ENCODE measurements around the gene SRGAP2C. TPM values are rescaled to one million over a fixed set of nuclear protein-coding genes. Genes with fewer than 3 reads are reported as not detected.
"Not testable (repeated sequence)": the region's sequence is repeated elsewhere in the genome, so short reads cannot be mapped to it uniquely, and the experiment has no call there.

SRGAP2C gene
- total and polyA plus RNA-seq, 7 donors, result 0.72 to 12.0 (median 3.7) TPM

GRCh38 chr1:121418369-121419049 lies 233.7 kb downstream of the SRGAP2C start:
- H3K9me3 ChIP-seq, result no peaks in the 10 kb centered on the region
- no peak overlapping the region for H3K27ac ChIP-seq
- H3K4me3 ChIP-seq, result no peak overlapping the region
- no peak for ATAC-seq
- H3K36me3 ChIP-seq (ENCODE audit: insufficient read depth in 1 of 2, low read depth in 1 of 2), result no peaks in the 10 kb centered on the region
- no peaks in the 10 kb centered on the region for H3K27me3 ChIP-seq (ENCODE audit: insufficient read depth in 3 of 3, low read length in 2 of 3)
- intact Hi-C loops (cut with DNase I), result no loop called here
- 48 to 84% (median 54%) methylated on average over 15 of the region's 15 CpGs for WGBS, 3 donors
- DNase-seq, result no peak
- H3K4me1 ChIP-seq, result no peaks in the 10 kb centered on the region
- no peak for TF ChIP-seq CTCF (IDR thresholded peaks at IDR 0.05)

GRCh38 chr1:121419050-121419615 lies 234.4 kb downstream of the SRGAP2C start:
- intact Hi-C loops (cut with DNase I); H3K36me3 ChIP-seq (ENCODE audit: insufficient read depth in 1 of 2, low read depth in 1 of 2); H3K9me3 ChIP-seq; H3K4me3 ChIP-seq; H3K4me1 ChIP-seq; H3K27me3 ChIP-seq (ENCODE audit: insufficient read depth in 3 of 3, low read length in 2 of 3); H3K27ac ChIP-seq; DNase-seq; ATAC-seq: not testable (repeated sequence)
- 84 to 89% (median 88%) methylated on average over 4 of the region's 4 CpGs for WGBS, 3 donors

GRCh38 chr1:121421490-121421889 lies 236.7 kb downstream of the SRGAP2C start:
- not testable (repeated sequence) for H3K4me3 ChIP-seq

GRCh38 chr1:121423956-121424355 lies 239.2 kb downstream of the SRGAP2C start:
- H3K36me3 ChIP-seq (ENCODE audit: insufficient read depth in 1 of 2, low read depth in 1 of 2); ATAC-seq; H3K4me1 ChIP-seq; intact Hi-C loops (cut with DNase I); H3K27ac ChIP-seq; H3K9me3 ChIP-seq; DNase-seq; H3K4me3 ChIP-seq; H3K27me3 ChIP-seq (ENCODE audit: insufficient read depth in 3 of 3, low read length in 2 of 3): not testable (repeated sequence)
- WGBS, 3 donors, result 51 to 61% (median 55%) methylated on average over 2 of the region's 2 CpGs

More at GRCh38 chr1:121421490-121421889, 236.7 kb downstream of the SRGAP2C start:
- H3K27ac ChIP-seq; H3K27me3 ChIP-seq (ENCODE audit: insufficient read depth in 3 of 3, low read length in 2 of 3); intact Hi-C loops (cut with DNase I); H3K4me1 ChIP-seq; ATAC-seq; DNase-seq; H3K36me3 ChIP-seq (ENCODE audit: insufficient read depth in 1 of 2, low read depth in 1 of 2); H3K9me3 ChIP-seq: not testable (repeated sequence)
- WGBS, 3 donors, result 79 to 90% (median 83%) methylated on average over 3 of the region's 3 CpGs

- H3K9me3 ChIP-seq; H3K4me1 ChIP-seq; DNase-seq; intact Hi-C loops (cut with DNase I); H3K27me3 ChIP-seq (ENCODE audit: insufficient read depth in 3 of 3, low read length in 2 of 3); H3K4me3 ChIP-seq; H3K27ac ChIP-seq; H3K36me3 ChIP-seq (ENCODE audit: insufficient read depth in 1 of 2, low read depth in 1 of 2); ATAC-seq: not testable (repeated sequence)
- WGBS, 3 donors, result 86 to 94% (median 88%) methylated on average over 2 of the region's 2 CpGs
These were observed 248.7 kb downstream of the SRGAP2C start for GRCh38 chr1:121433517-121433916.

- H3K36me3 ChIP-seq (ENCODE audit: insufficient read depth in 1 of 2, low read depth in 1 of 2); intact Hi-C loops (cut with DNase I); H3K27ac ChIP-seq; DNase-seq; H3K27me3 ChIP-seq (ENCODE audit: insufficient read depth in 3 of 3, low read length in 2 of 3); ATAC-seq; H3K4me1 ChIP-seq; H3K4me3 ChIP-seq: not testable (repeated sequence)
- WGBS, 3 donors, result 85 to 93% (median 91%) methylated on average over 3 of the region's 3 CpGs
- peaks cover 10% of the 10 kb centered on the region for H3K9me3 ChIP-seq
These were observed 254.1 kb downstream of the SRGAP2C start for GRCh38 chr1:121438862-121439261.

GRCh38 chr1:121440993-121441392 lies 256.2 kb downstream of the SRGAP2C start:
- Histone ChIP-seq H3K9me3 (peaks cover 10% of the 10 kb centered on the region), H3K27me3 (ENCODE audit: insufficient read depth in 3 of 3, low read length in 2 of 3) (no peaks in the 10 kb centered on the region), H3K27ac (no peak overlapping the region), H3K4me3 (no peak overlapping the region), H3K4me1 (no peaks in the 10 kb centered on the region), H3K36me3 (ENCODE audit: insufficient read depth in 1 of 2, low read depth in 1 of 2) (no peaks in the 10 kb centered on the region)
- intact Hi-C loops (cut with DNase I), result no loop called here
- WGBS, 3 donors, result 96 to 97% (median 96%) methylated on average over 4 of the region's 4 CpGs
- ATAC-seq, result no peak
- no peak for TF ChIP-seq CTCF (IDR thresholded peaks at IDR 0.05)
- DNase-seq, result no peak

Other genes starting within 250 kb of the SRGAP2C start
- under 1 TPM in 3 of 4 donors, not detected in 1; 0.14 to 0.99 (median 0.38) TPM for gene FAM72B, start 635 bp upstream of the SRGAP2C start, total RNA-seq
- gene FAM72B, start 635 bp upstream of the SRGAP2C start, polyA plus RNA-seq, result under 1 TPM in 2 of 3 donors, not detected in 1; 0.12 to 0.14 TPM